IMR-90 (cell line): ENCODE measurements around the gene ATP5ME. TPM values are rescaled to one million over a fixed set of nuclear protein-coding genes. Genes with fewer than 3 reads are reported as not detected.

ENCODE experiments used
- ATAC-seq: fragments of 200-7000 bp; cut with Tn5 transposase; 2 replicates; pipeline ENCODE4 v1.9.1; 2020; ENCODE audit warnings: low read depth, mild to moderate bottlenecking, moderate library complexity
- BruUV-seq: library from RNA; stranded (reverse); fragments of 400-500 nt; replicated peaks from 2 replicates; lab custom pipeline; 2021; lab: Mats Ljungman, UMichigan
- CTCF ChIA-PET: fragments of 300-600 bp; formaldehyde crosslinking; extraction: SDS; loops from one replicate; lab custom pipeline; 2021; ENCODE audit warnings: antibody characterized with exemption; lab: Yijun Ruan, JAX
- POLR2A ChIA-PET: fragments of 300-600 bp; sonication (Branson Sonifier 250); formaldehyde crosslinking; loops from one replicate; lab custom pipeline; 2022; ENCODE audit warnings: antibody characterized with exemption; ENCODE audit not compliant: unreplicated experiment; lab: Charles Lee
- DNase-seq: peaks from one replicate; pipeline ENCODE4 v3.0.0; 2013
- H2AFZ ChIP-seq: replicated peaks from 2 replicates; pipeline ENCODE3; 2013; ENCODE audit warnings: low read length, mild to moderate bottlenecking; ENCODE audit not compliant: poor library complexity
- H2AK5ac ChIP-seq: 2 replicates; pipeline ENCODE4 v1.6.1; 2013; ENCODE audit warnings: low read depth, low read length, inconsistent platforms
- H2AK9ac ChIP-seq: replicated peaks from 2 replicates; pipeline ENCODE3; 2013; ENCODE audit warnings: mild to moderate bottlenecking, low read depth, low read length, moderate library complexity; ENCODE audit not compliant: poor library complexity
- H2BK120ac ChIP-seq: 2 replicates; pipeline ENCODE4 v1.6.1; 2013; ENCODE audit warnings: low read depth, low read length, inconsistent platforms
- H2BK15ac ChIP-seq: 3 replicates; pipeline ENCODE4 v1.6.1; 2013; ENCODE audit warnings: low read depth, low read length, inconsistent platforms
- H2BK20ac ChIP-seq: 2 replicates; pipeline ENCODE4 v1.6.1; 2013; ENCODE audit warnings: low read depth, mild to moderate bottlenecking, inconsistent platforms, low read length, moderate library complexity
- H2BK5ac ChIP-seq: 2 replicates; pipeline ENCODE4 v1.6.1; 2013; ENCODE audit warnings: mild to moderate bottlenecking, low read depth, low read length, inconsistent platforms; ENCODE audit not compliant: poor library complexity, severe bottlenecking
- H3K14ac ChIP-seq: replicated peaks from 2 replicates; pipeline ENCODE4 v1.6.1; 2013; ENCODE audit warnings: low read depth, low read length, inconsistent platforms
- H3K18ac ChIP-seq: 2 replicates; pipeline ENCODE4 v1.6.1; 2013; ENCODE audit warnings: low read depth, low read length, control low read depth
- H3K23ac ChIP-seq: 2 replicates; pipeline ENCODE4 v1.6.1; 2013; ENCODE audit warnings: low read depth, low read length, inconsistent platforms
- H3K27ac ChIP-seq: 2 replicates; pipeline ENCODE4 v1.5.1; 2013; ENCODE audit warnings: mild to moderate bottlenecking, control low read depth, low read length; ENCODE audit not compliant: insufficient read depth
- H3K27me3 ChIP-seq: 2 replicates; pipeline ENCODE4 v1.6.1; 2013; ENCODE audit warnings: low read length; ENCODE audit not compliant: control insufficient read depth, insufficient read depth
- H3K36me3 ChIP-seq: 2 replicates; pipeline ENCODE4 v1.6.1; 2013; ENCODE audit warnings: low read length, mixed read lengths; ENCODE audit not compliant: control insufficient read depth, insufficient read depth
- H3K4ac ChIP-seq: 2 replicates; pipeline ENCODE4 v1.6.1; 2013; ENCODE audit warnings: low read depth, low read length, inconsistent platforms
- H3K4me1 ChIP-seq: 2 replicates; pipeline ENCODE4 v1.6.1; 2013; ENCODE audit warnings: low read length, mixed read lengths; ENCODE audit not compliant: control insufficient read depth, insufficient read depth
- H3K4me2 ChIP-seq: 2 replicates; pipeline ENCODE4 v1.6.1; 2013; ENCODE audit warnings: low read depth, mild to moderate bottlenecking, control low read depth, low read length, moderate library complexity
- H3K4me3 ChIP-seq: 2 replicates; pipeline ENCODE4 v1.5.1; 2013; ENCODE audit warnings: low read depth, mild to moderate bottlenecking, control low read depth, low read length, moderate library complexity; ENCODE audit not compliant: insufficient read depth
- H3K56ac ChIP-seq: 2 replicates; pipeline ENCODE4 v1.6.1; 2013; ENCODE audit warnings: low read length, inconsistent platforms; ENCODE audit not compliant: insufficient read depth; ENCODE audit errors: extremely low read depth
- H3K79me1 ChIP-seq, 2 experiments: 2 replicates each; pipeline ENCODE4 v1.6.1; 2013; ENCODE audit warnings: low read length in 2 of 2, inconsistent platforms in 1 of 2, low read depth in 1 of 2
- H3K9ac ChIP-seq: 2 replicates; pipeline ENCODE4 v1.6.1; 2013; ENCODE audit warnings: low read depth, low read length, control low read depth
- H3K9me1 ChIP-seq: 2 replicates; pipeline ENCODE4 v1.6.1; 2013; ENCODE audit warnings: low read length, inconsistent platforms; ENCODE audit not compliant: insufficient read depth
- H3K9me3 ChIP-seq: 2 replicates; pipeline ENCODE4 v1.6.1; 2013; ENCODE audit warnings: low read length; ENCODE audit not compliant: control insufficient read depth, insufficient read depth
- H4K20me1 ChIP-seq: 2 replicates; pipeline ENCODE4 v1.6.1; 2013; ENCODE audit warnings: low read length, inconsistent platforms; ENCODE audit not compliant: insufficient read depth
- H4K5ac ChIP-seq: 2 replicates; pipeline ENCODE4 v1.6.1; 2013; ENCODE audit warnings: mild to moderate bottlenecking, low read depth, low read length, control low read depth
- H4K8ac ChIP-seq, 2 experiments: 2 replicates each; pipeline ENCODE4 v1.6.1; 2013; ENCODE audit warnings: low read depth in 2 of 2, low read length in 2 of 2, control low read depth in 1 of 2, inconsistent platforms in 1 of 2
- H4K91ac ChIP-seq: 2 replicates; pipeline ENCODE4 v1.6.1; 2013; ENCODE audit warnings: low read depth, low read length, inconsistent platforms; ENCODE audit not compliant: insufficient read depth
- CEBPB ChIP-seq: IDR thresholded peaks from 2 replicates; pipeline ENCODE4 v1.6.1; 2012; ENCODE audit warnings: low read depth, low read length, improper control_type of control experiment
- CHD1 ChIP-seq: IDR thresholded peaks from 2 replicates; pipeline ENCODE4 v1.6.1; 2012; ENCODE audit warnings: low read depth, low read length, improper control_type of control experiment
- CTCF ChIP-seq: conservative IDR thresholded peaks from 2 replicates; pipeline ENCODE4 v1.5.1; 2012; ENCODE audit warnings: mild to moderate bottlenecking, low read depth, low read length, improper control_type of control experiment
- ELK1 ChIP-seq: fragments of 150-350 bp; IDR thresholded peaks from 2 replicates; pipeline ENCODE4 v1.6.1; 2016; ENCODE audit warnings: low read depth, mild to moderate bottlenecking, low read length, moderate library complexity, borderline replicate concordance
- MAFK ChIP-seq: IDR thresholded peaks from 2 replicates; pipeline ENCODE4 v1.6.1; 2012; ENCODE audit warnings: low read depth, low read length, improper control_type of control experiment
- MXI1 ChIP-seq: IDR thresholded peaks from 2 replicates; pipeline ENCODE4 v1.6.1; 2012; ENCODE audit warnings: low read depth, mild to moderate bottlenecking, low read length, moderate library complexity, borderline replicate concordance
- NFE2L2 ChIP-seq: fragments of 150-350 bp; IDR thresholded peaks from 2 replicates; pipeline ENCODE4 v1.6.1; 2016; ENCODE audit warnings: low read depth, mild to moderate bottlenecking, low read length
- POLR2A ChIP-seq: IDR thresholded peaks from 2 replicates; pipeline ENCODE4 v1.6.1; 2012; ENCODE audit warnings: mild to moderate bottlenecking, low read depth, low read length
- USF2 ChIP-seq: fragments of 150-350 bp; IDR thresholded peaks from 2 replicates; pipeline ENCODE4 v1.6.1; 2017; ENCODE audit warnings: mild to moderate bottlenecking, antibody characterized with exemption, low read length, low read depth
- WGBS, 2 experiments: methylation state at CpG; one replicate each; pipeline versions ENCODE4 v1.1.5 to v1.1.7; 2013; ENCODE audit warnings: missing lambda C conversion rate in 2 of 2; ENCODE audit not compliant: insufficient read length in 1 of 2; ENCODE audit errors: extremely low coverage in 2 of 2; 5-methylcytosine and 5-hydroxymethylcytosine counted together
- dilution Hi-C: fragments of 300-500 bp; cut with HindIII; formaldehyde crosslinking; loops from one replicate; pipeline ENCODE4 v1.14.3; 2018; ENCODE audit warnings: low sequenced_read_pairs; ENCODE audit not compliant: unreplicated experiment
- in situ Hi-C: fragments of 300-500 bp; cut with MboI; formaldehyde crosslinking; loops from 3 replicates; pipeline ENCODE4 v1.14.3; 2019; ENCODE audit warnings: low sequenced_read_pairs, inconsistent platforms, mixed read lengths
- intact Hi-C: fragments of 100-400 bp; cut with micrococcal nuclease; formaldehyde crosslinking; loops from 2 replicates; pipeline ENCODE4 v1.10.0; 2022
- polyA plus RNA-seq, 3 experiments: library from polyadenylated mRNA; depleted of rRNA; stranded (reverse); fragments of >200 nt; gene quantifications; 2 replicates each; pipeline ENCODE4 v1.2.3, GENCODE V29; 2012; ENCODE audit warnings: low replicate concordance in 1 of 3
- total RNA-seq: library from RNA; depleted of rRNA; stranded (reverse); fragments of >200 nt; gene quantifications from 2 replicates; pipeline ENCODE4 v1.2.3, GENCODE V29; 2012

The ATP5ME gene
- total and polyA plus RNA-seq, 2 of the 4 experiments (the other 2 are of a cell fraction) = 39.3 to 603 TPM

- POLR2A ChIA-PET = no interaction called here
- no peak for ATAC-seq
- H3K9ac ChIP-seq = no peak overlapping the region
These were observed 10.7 kb upstream of the ATP5ME start for GRCh38 chr4:684623-685327.

More at GRCh38 chr4:684623-685327, 10.7 kb upstream of the ATP5ME start:
- no peak for DNase-seq
- Histone ChIP-seq H3K4me3 (no peak overlapping the region), H3K27ac (no peak overlapping the region), H3K79me1 (peaks cover 0 to 4% of the 10 kb centered on the region in 2 experiments; a peak in 1 of 4 replicates), H2BK20ac (no peak overlapping the region), H3K4ac (no peak overlapping the region), H4K91ac (no peak overlapping the region), H4K5ac (no peak overlapping the region), H2BK120ac (no peak overlapping the region), H2BK15ac (no peak overlapping the region), H2AFZ (no peak overlapping the region), H3K18ac (no peak overlapping the region), H4K8ac (no peak overlapping the region), H2AK9ac (no peak overlapping the region), H2BK5ac (no peak overlapping the region), H3K4me2 (no peak overlapping the region), H3K36me3 (no peaks in the 10 kb centered on the region), H3K9me3 (no peaks in the 10 kb centered on the region), H3K23ac (no peak overlapping the region), H2AK5ac (no peak overlapping the region), H3K14ac (no peak overlapping the region), H4K20me1 (no peaks in the 10 kb centered on the region), H3K4me1 (peaks cover 15% of the 10 kb centered on the region), H3K27me3 (no peaks in the 10 kb centered on the region), H3K56ac (no peak overlapping the region), H3K9me1 (peaks cover 9% of the 10 kb centered on the region)
- WGBS, 2 experiments = 71% methylated on average over 10 of the region's 21 CpGs; no CpG with 5 or more reads in 1 of the 2 experiments
- dilution Hi-C loops (no loop called here), in situ Hi-C loops (no loop called here), intact Hi-C loops (no loop called here)
- CTCF ChIA-PET = no interaction called here
- TF ChIP-seq ELK1 = no peak
- no peak for TF ChIP-seq NFE2L2
- TF ChIP-seq USF2 = no peak
- no peak for TF ChIP-seq POLR2A
- no peak for TF ChIP-seq MXI1
- TF ChIP-seq CHD1 = no peak
- no peak for TF ChIP-seq MAFK
- no peak for TF ChIP-seq CEBPB
- TF ChIP-seq CTCF = no peak
- BruUV-seq = no TSS peak
